ENCODE measurements around the gene APPL1.

DNA sequence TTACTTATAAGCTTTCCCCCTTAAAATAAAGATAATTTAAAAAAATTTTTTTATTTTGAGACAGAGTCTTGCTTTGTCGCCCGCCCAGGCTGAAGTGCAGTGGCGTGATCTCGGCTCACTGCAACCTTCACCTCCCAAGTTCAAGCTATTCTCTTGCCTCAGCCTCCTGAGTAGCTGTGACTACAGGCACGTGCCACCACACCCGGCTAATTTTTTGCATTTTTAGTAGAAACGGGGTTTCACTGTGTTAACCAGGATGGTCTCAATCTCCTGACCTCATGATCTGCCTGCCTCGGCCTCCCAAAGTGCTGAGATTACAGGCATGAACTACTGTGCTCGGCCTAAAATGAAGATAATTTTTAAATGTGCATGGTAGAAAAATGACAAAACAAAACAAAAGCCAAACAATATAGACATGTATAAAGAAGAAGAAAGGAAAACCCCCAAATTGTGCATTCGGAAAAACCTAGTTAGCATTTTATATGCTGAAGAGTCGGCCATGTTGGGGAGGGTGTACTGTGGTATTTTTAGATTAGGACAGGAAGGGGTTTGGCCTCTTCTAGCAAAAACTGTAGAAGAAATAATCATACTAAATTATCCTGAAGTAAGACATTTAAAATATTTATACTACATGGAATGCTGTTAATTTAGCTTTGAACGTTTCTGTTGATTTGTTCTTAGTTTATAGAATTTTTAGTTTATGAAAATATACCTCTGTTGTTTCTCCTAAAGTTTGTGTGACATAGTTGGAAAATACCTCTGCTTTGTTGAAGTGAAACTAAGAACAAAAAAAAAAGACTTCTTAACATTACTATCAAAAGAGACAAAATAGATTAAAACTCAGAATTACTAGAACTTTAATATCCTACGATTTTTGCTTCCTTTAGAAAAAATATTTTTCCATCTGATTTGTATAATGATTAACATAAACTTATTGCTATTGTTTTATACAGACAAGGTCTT lies 7.4 kb downstream of the APPL1 start:
- TF ChIP-seq, protein P1, sequence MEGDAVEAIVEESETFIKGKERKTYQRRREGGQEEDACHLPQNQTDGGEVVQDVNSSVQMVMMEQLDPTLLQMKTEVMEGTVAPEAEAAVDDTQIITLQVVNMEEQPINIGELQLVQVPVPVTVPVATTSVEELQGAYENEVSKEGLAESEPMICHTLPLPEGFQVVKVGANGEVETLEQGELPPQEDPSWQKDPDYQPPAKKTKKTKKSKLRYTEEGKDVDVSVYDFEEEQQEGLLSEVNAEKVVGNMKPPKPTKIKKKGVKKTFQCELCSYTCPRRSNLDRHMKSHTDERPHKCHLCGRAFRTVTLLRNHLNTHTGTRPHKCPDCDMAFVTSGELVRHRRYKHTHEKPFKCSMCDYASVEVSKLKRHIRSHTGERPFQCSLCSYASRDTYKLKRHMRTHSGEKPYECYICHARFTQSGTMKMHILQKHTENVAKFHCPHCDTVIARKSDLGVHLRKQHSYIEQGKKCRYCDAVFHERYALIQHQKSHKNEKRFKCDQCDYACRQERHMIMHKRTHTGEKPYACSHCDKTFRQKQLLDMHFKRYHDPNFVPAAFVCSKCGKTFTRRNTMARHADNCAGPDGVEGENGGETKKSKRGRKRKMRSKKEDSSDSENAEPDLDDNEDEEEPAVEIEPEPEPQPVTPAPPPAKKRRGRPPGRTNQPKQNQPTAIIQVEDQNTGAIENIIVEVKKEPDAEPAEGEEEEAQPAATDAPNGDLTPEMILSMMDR (IDR thresholded peaks at IDR 0.05) = no peak
- no peak for TF ChIP-seq POLR2A (IDR thresholded peaks at IDR 0.05)
